Peyer's patch (tissue), 4 donors: Measurements from ENCODE around the gene CUBN.

Source experiments
- POLR2A ChIP-seq, 2 donors: fragments of 450-650 bp; IDR thresholded peaks; one replicate each; pipeline ENCODE4 v1.5.1; 2017; ENCODE audit warnings: antibody characterized with exemption in 2 of 2, mild to moderate bottlenecking in 2 of 2, moderate library complexity in 2 of 2
- TF ChIP-seq, protein P1 (sequence below), 6 experiments: fragments of 450-650 bp in 4 of 6; fragments of 200-600 bp in 2 of 6; sonication (generic) in 1 of 6; IDR thresholded peaks; one replicate each; pipeline ENCODE4 v1.5.1; 2017 to 2019; ENCODE audit warnings: antibody characterized with exemption in 6 of 6, mild to moderate bottlenecking in 3 of 6, moderate library complexity in 1 of 6

DNA sequence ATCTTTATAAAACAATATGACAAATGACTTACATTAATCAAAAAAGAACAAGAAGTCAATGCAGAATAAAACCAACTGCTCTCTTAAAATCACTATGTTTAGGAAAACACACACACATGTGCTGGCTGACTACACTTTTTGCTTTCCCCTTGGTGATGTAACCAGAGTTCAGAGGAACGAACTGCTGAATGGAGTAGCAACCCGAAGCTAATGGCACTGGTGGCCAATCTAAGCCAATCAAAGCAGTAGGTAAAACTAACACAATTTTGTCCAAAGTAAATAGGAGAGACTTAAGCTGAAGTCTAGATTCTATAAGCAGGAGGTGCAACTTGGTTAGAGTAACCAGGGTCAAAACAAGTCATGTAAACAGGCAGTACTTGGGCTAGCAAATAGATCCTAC is 33.2 kb upstream of the CUBN start:
- TF ChIP-seq POLR2A (IDR thresholded peaks at IDR 0.05), result no peak
- TF ChIP-seq, protein P1, sequence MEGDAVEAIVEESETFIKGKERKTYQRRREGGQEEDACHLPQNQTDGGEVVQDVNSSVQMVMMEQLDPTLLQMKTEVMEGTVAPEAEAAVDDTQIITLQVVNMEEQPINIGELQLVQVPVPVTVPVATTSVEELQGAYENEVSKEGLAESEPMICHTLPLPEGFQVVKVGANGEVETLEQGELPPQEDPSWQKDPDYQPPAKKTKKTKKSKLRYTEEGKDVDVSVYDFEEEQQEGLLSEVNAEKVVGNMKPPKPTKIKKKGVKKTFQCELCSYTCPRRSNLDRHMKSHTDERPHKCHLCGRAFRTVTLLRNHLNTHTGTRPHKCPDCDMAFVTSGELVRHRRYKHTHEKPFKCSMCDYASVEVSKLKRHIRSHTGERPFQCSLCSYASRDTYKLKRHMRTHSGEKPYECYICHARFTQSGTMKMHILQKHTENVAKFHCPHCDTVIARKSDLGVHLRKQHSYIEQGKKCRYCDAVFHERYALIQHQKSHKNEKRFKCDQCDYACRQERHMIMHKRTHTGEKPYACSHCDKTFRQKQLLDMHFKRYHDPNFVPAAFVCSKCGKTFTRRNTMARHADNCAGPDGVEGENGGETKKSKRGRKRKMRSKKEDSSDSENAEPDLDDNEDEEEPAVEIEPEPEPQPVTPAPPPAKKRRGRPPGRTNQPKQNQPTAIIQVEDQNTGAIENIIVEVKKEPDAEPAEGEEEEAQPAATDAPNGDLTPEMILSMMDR (IDR thresholded peaks at IDR 0.05), result no peak
